Fibroblast of villous mesenchyme (primary cell): ENCODE results near the gene TMEM109. TPM values are rescaled to one million over a fixed set of nuclear protein-coding genes. Genes with fewer than 3 reads are reported as not detected.
A peak's percentile ranks its signal among the peaks of the same experiment; 100 is the strongest.

ENCODE experiments used
- DNase-seq: peaks from one replicate; pipeline ENCODE4 v3.0.0-alpha.2; 2010; ENCODE audit warnings: low read depth
- H3K4me3 ChIP-seq: 2 replicates; pipeline ENCODE4 v1.5.1; 2011; ENCODE audit warnings: low read depth, mild to moderate bottlenecking, low read length
- CTCF ChIP-seq: IDR thresholded peaks from 2 replicates; pipeline ENCODE4 v1.5.1; 2012; ENCODE audit warnings: low read depth, mild to moderate bottlenecking, low read length; ENCODE audit not compliant: insufficient read depth
- total RNA-seq: library from RNA; depleted of rRNA; stranded (reverse); fragments of >200 nt; gene quantifications from 2 replicates; pipeline ENCODE4 v1.2.3, GENCODE V29; 2012

Gene TMEM109
- total RNA-seq, 1 donor = 28.9 TPM

- no peak for TF ChIP-seq CTCF
- H3K4me3 ChIP-seq = no peak overlapping the region
- no peak for DNase-seq
Observed at GRCh38 chr11:60918251-60918938, 4.4 kb downstream of the TMEM109 start.

- peak; percentile 33 for DNase-seq
- TF ChIP-seq CTCF = no peak
- no peak overlapping the region for H3K4me3 ChIP-seq
Observed at GRCh38 chr11:60918939-60919265, 4.9 kb downstream of the TMEM109 start.

- TF ChIP-seq CTCF = no peak
- no peak for DNase-seq
- H3K4me3 ChIP-seq = no peak overlapping the region
Observed at GRCh38 chr11:60919320-60919719, 5.4 kb downstream of the TMEM109 start.

GRCh38 chr11:60919956-60920355, 6.0 kb downstream of the TMEM109 start:
- TF ChIP-seq CTCF = no peak
- DNase-seq = no peak
- no peak overlapping the region for H3K4me3 ChIP-seq

GRCh38 chr11:60921259-60921658, 7.3 kb downstream of the TMEM109 start:
- H3K4me3 ChIP-seq = no peak overlapping the region
- no peak for DNase-seq
- TF ChIP-seq CTCF = no peak

- H3K4me3 ChIP-seq = no peak overlapping the region
- TF ChIP-seq CTCF = no peak
- no peak for DNase-seq
Observed at GRCh38 chr11:60921777-60922335, 7.9 kb downstream of the TMEM109 start.

GRCh38 chr11:60922906-60923305, 8.9 kb downstream of the TMEM109 start:
- no peak for DNase-seq
- H3K4me3 ChIP-seq = no peak overlapping the region
- TF ChIP-seq CTCF = no peak
